DMS 273 (cell line): ENCODE measurements around the gene PPP1R37.

Experiments used
- DNase-seq: peaks from one replicate; lab custom pipeline; 2025; ENCODE audit not compliant: unreplicated experiment; lab: John Stamatoyannopoulos, UW

PPP1R37 gene

GRCh38 chr19:45113628-45114027, 20.6 kb downstream of the PPP1R37 start:
- no peak for DNase-seq

- DNase-seq = peak; percentile 27
These were observed 21.1 kb downstream of the PPP1R37 start for GRCh38 chr19:45114116-45114515.

- peak; percentile 97 for DNase-seq
These were observed 23.0 kb downstream of the PPP1R37 start for GRCh38 chr19:45115809-45116615.

GRCh38 chr19:45117167-45117594, 24.2 kb downstream of the PPP1R37 start:
- DNase-seq = peak; percentile 68

DNA sequence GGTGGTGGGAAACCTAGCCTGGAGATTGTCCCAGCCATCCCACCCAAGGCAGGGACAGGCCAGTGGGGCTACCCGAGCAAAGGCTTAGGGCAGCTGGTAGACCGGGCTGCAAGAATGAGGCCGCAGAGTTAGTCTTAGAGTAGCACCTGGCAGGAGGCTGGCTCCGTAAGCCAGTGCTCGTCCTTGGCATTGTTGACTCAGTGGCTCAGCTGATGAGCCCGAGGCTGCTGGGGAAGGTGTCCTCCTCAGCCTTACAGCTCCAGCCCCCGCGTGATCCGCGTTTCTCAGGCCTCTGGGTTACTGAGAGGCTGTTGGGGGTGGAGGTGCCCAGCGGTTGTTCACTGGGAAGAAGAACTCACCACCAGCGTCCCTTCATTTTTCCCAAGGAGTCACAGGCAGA, 24.7 kb downstream of the PPP1R37 start:
- peak; percentile 40 for DNase-seq

DNA sequence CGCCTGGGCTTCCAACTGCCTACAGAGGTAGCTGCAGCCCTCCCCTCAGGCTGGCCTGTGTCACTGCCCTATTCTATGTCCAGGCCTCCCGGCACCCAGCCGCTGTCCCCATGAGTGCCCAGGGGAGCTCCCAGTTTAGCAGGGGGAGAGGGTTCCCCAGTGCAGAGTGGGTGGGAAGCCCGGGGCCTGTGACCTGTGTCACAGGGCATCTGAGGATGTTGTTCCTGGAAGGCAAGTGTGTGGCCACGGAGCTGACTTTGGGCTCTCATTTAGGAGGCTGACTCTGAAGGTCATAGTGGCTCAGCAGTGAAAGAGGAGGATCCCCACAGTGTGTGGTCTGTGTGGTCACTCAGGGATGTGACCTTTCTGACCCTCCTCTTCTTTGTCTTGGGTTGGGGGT, 25.1 kb downstream of the PPP1R37 start:
- no peak for DNase-seq

DNA sequence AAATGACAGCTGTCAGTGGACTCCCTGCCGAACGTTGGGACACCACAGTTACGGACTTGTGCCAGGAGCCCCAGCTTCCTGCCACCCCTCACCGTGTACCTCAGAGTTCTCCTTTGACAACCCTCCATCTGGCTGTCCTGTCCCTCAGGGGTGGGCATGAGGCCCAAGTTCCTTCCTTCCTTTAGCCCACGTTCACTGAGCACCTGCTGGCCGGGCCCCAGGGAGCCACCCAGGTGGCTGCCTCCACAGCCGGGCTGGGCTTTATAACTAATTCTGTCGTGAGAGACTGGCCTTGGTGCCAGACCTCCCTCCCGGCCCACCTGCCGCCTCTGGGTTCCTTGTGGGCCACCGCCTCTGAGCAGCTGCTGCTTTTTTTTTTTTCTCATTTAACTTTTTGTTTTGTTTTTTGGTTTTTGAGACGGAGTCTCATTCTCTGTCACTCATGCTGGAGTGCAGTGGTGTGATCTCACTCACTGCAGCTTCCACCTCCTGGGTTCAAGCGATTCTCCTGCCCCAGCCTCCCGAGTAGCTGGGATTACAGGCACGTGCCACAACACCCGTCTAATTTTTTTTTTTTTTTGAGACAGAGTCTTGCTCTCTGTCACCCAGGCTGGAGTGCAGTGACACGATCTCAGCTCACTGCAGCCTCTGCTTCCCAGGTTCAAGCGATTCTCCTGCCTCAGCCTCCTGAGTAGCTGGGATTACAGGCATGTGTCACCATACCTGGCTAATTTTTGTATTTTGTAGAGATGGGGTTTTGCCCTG, 25.8 kb downstream of the PPP1R37 start:
- DNase-seq = peak; percentile 79

- DNase-seq = no peak
These were observed 26.6 kb downstream of the PPP1R37 start for GRCh38 chr19:45119582-45119981.

DNA sequence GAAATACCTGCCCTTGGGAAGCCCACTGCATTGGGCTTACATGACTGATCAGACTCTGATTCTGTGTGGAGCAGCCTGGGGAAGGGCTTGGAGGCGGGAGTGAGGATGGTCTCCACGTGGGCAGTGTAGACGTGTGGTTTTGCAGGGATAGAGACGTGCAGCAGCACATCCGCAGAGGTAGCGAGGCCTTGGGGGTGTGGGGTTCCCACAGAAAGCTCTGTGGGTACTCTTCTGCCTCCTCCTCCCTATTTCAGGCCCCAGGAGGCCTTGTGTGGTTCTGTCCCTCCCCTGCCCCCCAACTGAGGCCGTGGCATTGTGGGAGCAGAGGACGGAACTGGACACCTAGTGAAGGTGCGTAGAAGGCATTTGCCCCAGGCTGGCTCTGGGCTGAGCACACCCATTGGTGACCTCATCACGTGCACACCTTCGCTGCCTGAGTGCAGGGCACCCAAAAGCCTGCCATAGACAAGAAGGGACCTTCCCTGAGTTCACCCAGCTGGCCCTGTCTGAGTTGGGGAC, 28.9 kb downstream of the PPP1R37 start:
- DNase-seq = no peak

DNA sequence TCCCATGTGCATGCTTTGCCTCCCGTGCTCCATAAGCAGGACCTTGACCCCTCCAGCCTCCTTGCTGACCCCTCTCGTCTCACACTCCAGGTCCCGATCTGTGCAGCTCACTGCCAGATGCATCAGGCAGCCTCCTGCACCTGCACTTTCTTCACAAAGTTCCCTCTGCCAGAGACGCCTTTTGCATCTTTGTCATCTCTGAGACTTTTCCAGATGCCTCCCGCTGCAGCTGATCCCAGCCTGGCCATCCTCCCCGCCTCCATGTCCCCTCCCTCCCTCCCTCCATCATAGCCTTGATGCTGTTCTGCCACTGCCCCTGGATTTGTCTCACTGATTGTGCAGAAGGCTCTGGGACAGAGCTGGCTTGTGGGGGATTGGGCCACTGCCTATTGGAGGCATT, 29.9 kb downstream of the PPP1R37 start:
- DNase-seq = no peak

DNA sequence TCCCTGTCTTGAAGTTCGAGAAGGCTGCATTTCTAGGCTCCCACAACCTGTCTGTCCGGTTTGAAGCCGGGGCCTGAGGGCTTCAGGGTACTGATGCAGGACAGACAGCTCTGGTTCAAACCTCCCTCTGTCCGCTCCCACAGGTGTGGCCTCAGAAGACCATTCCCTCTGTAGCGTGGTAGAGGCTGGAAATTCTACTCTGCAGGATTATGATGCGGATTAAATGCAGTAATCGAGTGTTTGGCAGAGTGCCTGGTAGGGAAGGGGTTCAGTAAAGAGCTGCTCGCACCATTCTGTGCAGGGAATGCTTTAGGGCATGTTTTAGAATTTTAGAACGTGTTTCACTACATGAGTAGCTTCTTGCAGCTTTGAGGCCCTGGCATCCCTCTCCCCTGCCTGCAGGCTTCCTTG, 30.5 kb downstream of the PPP1R37 start:
- no peak for DNase-seq

DNA sequence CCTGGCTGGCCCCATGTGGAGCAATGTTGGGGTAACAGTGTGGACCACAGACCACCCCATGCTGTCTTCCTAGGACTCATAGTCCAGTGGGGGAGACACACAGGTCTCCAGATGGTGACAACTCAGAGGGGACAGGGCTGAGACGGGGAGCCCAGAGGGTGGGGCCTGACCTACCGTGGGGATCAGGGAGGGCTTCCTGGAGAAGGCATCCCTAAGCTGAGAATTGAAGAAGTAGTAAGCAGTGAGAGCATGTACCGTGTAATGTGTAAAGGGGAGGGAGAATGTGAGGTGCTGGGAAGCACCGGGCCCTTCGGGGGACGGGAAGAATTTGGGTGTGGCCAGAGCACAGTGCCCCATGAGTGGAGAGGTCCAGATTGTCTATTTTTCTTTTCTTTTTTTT, 31.0 kb downstream of the PPP1R37 start:
- no peak for DNase-seq

- no peak for DNase-seq
These were observed 32.4 kb downstream of the PPP1R37 start for GRCh38 chr19:45125360-45125759.

DNA sequence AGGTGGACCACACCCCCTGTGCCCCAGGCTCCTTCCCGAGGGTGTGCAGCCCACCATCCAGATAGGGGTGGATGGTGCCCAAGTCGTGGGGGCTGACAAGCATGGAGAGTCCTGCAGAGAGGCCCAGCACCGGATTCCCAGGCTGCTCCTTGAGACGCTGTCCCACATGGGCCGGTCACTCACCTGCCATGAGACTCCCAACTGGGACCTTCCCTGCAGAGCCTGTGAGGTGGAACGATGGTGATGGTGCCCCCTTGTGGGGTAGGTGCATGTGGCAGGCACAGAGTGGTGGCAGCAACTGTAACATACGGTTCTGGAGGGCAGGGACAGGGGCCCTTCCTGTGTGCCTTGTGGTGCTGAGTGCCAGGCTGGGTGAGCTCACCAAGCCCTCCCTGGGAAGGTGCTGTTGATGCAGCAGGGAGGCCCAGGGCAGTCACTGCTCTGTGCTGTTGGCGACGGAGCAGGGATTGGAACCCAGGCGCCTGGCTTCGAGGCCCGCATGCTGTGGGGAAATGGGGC, 33.1 kb downstream of the PPP1R37 start:
- peak; percentile 84 for DNase-seq

- DNase-seq = no peak
These were observed 33.7 kb downstream of the PPP1R37 start for GRCh38 chr19:45126654-45127053.

GRCh38 chr19:45128146-45128545, 35.2 kb downstream of the PPP1R37 start:
- no peak for DNase-seq

- DNase-seq = no peak
These were observed 35.8 kb downstream of the PPP1R37 start for GRCh38 chr19:45128806-45129205.

GRCh38 chr19:45130236-45130635, 37.3 kb downstream of the PPP1R37 start:
- DNase-seq = no peak

GRCh38 chr19:45130888-45131615, 38.1 kb downstream of the PPP1R37 start:
- DNase-seq = peak; percentile 56

DNA sequence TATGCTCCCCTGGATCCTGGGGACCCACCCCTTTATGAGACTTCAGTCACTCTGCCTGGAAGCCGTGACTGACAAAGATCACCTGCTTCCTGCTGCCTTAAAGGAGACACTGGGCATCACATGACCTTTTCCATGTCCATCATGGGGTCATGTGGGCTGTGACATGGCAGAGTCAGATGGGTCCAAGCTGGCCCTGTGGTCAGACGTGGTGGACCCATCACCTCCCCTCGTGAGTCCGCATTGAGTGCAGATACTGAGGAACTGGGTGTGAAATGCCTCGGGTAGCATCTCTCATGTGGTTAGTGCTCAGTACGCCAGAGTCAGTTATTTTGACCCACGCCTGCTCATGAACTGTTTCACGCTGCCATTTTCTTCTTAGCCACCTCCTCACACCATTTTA, 40.7 kb downstream of the PPP1R37 start:
- no peak for DNase-seq
